CD4-positive, alpha-beta T cell treated with Interferon gamma for 1 hour (primary cell): Measurements from ENCODE around the gene WDR70.
"Not testable (repeated sequence)": the region's sequence is repeated elsewhere in the genome, so short reads cannot be mapped to it uniquely, and the experiment has no call there.

Experiments
- DNase-seq: peaks from one replicate; pipeline ENCODE4 v3.0.0-alpha.2; 2020

Gene WDR70

GRCh38 chr5:37518356-37518755 lies 139.2 kb downstream of the WDR70 start:
- not testable (repeated sequence) for DNase-seq

DNA sequence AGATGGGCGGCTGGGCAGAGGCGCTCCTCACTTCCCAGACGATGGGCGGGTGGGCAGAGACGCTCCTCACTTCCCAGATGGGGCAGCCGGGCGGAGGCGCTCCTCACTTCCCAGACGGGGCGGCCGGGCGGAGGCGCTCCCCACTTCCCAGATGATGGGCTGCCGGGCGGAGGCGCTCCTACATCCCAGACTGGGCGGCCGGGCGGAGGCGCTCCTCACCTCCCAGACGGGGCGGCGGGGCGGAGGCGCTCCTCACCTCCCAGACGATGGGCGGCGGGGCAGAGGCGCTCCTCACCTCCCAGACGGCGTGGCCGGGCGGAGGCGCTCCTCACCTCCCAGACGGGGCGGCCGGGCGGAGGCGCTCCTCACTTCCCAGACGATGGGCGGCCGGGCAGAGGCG lies 140.2 kb downstream of the WDR70 start:
- DNase-seq = no peak

- DNase-seq = no peak
These were observed 140.7 kb downstream of the WDR70 start for GRCh38 chr5:37519807-37520206.

DNA sequence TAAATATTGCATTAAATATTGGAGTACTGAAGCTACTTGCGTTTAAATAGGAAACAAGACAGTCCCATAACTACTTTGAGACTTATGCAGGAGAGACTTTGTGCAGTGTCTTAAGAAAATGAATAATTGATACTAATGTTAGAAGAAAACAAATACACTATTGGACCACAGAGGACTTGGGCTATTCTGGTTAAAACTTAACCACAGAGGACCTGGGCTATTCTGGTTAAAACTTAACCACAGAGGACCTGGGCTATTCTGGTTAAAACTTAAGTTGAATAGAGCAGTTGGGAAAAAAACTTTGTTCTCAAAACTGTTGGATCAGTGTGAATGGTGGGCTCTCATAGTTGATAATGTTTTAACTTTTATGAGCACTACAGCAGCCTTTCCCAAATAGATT lies 141.7 kb downstream of the WDR70 start:
- no peak for DNase-seq

- no peak for DNase-seq
These were observed 154.0 kb downstream of the WDR70 start for GRCh38 chr5:37532976-37533740.

DNA sequence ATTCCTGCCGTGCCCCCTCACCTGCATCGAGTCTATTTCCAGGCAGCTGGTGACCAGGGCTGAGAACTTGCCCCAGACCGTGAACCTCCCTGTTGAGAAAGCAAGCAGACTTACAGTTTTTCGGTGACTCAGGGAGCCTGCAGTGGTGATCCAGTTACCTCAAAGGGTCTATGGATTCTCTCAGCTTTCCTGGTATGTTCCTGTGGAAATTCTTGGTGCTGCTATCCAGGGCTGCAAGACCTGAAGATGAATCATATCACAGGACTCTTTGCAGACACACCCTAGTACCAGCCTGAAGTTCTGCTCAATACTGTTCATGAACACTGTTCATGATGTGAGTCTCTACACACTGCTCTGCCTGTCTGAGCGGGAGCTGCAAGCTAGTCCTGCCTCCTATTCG lies 154.7 kb downstream of the WDR70 start:
- DNase-seq = no peak

- no peak for DNase-seq
These were observed 160.3 kb downstream of the WDR70 start for GRCh38 chr5:37539459-37539858.

DNA sequence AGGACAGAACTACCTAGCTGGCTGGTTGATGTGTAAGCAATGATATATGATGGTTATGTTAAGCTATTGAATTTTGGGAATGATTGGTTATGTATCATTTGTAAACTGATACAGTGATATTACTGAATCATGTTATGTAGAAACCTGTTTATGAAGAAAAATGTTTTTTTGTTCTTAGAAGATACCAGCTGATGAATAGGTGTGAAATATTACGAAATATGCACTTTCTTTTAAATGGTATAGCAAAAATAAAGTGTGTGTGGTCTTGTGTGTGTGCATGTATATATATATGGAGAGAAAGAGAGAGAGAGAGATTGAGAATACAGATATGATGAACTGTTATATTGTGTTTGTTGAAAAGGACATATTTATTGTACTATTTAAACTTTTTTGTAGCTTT lies 164.1 kb downstream of the WDR70 start:
- no peak for DNase-seq

DNA sequence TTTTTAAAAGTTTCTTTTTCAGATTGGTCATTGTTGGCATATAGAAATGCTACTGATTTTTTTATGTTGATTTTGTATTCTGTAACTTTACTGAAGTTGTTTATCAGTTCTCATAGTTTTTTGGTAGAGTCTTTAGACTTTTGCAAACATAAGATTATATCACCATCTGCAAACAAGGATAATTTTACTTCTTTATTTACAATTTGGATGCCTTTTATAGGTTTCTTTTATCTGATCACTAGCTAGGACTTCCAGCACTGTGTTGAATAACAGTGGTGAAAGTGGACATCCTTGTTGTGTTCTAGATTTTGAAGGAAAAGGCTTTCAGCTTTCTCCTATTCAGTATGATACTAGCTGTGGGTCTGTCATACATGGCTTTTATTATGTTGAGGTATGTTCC lies 170.3 kb downstream of the WDR70 start:
- DNase-seq = no peak

- no peak for DNase-seq
These were observed 173.0 kb downstream of the WDR70 start for GRCh38 chr5:37552161-37552560.

DNA sequence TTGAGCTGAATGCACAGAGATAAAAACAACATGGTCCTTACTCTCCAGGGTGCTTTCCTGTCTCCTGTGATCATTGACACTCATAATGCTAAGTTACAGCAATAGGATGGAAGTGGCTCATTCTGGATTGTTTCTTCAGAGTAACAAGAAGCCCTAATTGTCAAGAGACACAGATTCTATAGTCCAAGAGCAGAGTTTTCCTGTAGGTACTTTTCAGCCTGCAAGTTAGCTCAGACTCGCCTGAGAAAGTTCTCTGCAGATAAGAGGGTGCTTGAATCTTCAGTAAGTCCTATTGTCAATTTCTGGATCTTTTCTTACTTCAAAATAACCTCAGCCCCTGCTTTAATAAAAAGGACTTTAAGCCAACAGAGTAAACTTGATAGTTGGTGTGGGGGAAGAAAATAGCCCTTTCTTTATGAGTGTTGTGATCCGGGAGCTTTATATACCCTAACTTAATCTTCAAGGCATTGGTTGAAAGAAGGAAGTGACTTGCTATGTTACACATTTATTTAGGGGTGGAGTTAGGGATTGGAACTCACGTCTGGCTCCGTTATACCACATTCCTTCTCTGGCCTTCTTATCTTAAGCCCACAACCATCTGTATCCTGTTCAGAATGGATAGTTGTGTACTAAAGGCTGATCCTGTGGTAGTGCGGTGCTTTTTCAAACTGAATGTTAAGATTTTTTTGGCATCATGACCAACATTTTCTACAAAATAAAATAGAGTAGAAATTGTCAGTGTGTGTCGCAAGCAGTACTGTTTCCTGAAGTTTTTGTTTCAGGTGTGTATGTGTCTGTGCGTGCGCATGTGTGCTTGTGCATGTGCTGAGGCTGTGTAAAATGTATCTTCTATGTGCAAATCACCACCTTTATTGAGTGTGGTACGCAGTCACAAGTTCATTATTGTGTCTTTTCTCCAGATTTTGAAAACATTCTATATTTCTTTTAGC lies 173.9 kb downstream of the WDR70 start:
- no peak for DNase-seq

GRCh38 chr5:37553720-37554404 lies 174.7 kb downstream of the WDR70 start:
- DNase-seq = no peak

- no peak for DNase-seq
These were observed 175.3 kb downstream of the WDR70 start for GRCh38 chr5:37554405-37554739.

GRCh38 chr5:37554938-37555337 lies 175.8 kb downstream of the WDR70 start:
- DNase-seq = no peak

- DNase-seq = no peak
These were observed 178.7 kb downstream of the WDR70 start for GRCh38 chr5:37557734-37558293.

DNA sequence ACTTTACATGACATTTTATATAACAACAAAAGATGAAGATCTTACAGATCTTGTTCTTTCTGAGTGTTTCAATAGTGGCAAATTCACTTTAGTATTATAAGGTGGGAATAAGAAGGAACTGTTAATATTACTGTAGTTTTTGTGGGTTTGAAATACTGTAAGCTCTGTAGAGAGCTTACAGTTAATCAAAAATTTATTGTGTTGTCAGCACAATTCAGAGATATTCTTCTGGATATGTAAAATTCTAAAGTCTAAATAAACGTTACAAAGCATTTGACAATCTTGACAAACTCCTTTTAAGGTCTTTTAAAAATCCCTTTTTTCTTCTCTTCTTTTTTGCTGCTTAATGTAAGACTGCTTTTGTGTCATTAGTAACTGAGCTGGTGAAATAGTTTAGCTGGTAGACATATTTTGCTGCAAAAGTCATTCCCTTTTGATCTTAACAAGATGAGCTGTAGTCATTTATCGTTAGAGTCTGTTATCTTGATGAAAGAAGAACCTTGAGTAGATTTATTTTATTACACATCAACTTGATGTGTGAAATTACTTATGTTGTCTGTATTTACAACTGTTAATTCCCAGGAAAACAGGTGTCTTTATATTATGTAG lies 186.0 kb downstream of the WDR70 start:
- no peak for DNase-seq

DNA sequence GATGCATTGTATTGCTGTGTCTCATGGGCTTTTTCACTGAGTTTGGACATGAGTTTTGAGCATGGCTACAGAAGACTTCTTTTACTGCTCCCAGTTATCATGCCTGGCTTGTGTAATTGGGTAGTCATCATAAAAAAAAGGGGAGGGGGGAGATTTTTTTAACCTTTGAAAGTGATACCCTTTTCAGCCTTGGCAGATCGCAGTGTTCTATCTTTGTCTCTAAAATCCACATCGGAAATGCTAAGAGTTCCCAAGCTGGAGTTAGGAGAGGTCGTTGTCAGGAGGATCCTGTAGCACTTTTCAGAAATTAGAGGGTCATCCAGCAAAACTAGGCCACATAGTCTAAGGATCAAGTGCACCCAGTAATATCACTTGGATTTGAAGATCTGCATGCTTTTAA lies 188.4 kb downstream of the WDR70 start:
- DNase-seq = no peak

GRCh38 chr5:37568018-37568753 lies 189.1 kb downstream of the WDR70 start:
- DNase-seq = no peak

DNA sequence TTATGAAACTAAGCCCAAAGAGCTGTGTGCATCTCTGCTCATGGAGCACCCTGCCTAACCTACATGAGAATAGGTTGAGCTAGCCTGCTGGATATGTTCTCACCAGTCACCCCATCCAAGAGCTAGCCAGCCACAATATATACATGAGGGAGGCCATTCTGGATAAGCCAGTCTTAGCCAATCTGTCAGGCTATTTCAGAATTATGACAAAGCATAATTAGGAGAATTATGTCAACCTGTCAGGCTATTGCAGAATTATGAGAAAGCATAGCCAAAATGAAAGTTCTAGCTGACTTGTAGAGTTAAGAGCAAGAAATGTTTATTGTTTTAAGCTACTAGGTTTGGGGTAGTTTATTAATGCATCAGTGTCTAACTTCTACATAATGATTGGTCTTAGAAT lies 189.8 kb downstream of the WDR70 start:
- DNase-seq = no peak

GRCh38 chr5:37569466-37569865 lies 190.3 kb downstream of the WDR70 start:
- DNase-seq = no peak

GRCh38 chr5:37570597-37570996 lies 191.5 kb downstream of the WDR70 start:
- no peak for DNase-seq

GRCh38 chr5:37571985-37572384 lies 192.9 kb downstream of the WDR70 start:
- DNase-seq = no peak
